Activated naive CD4-positive, alpha-beta T cell treated with anti-CD3 and anti-CD28 coated beads, Interleukin-2, amount 50 U/mL, for 72 hours (primary cell): ENCODE data around the gene SNAP47. TPM values are rescaled to one million over a fixed set of nuclear protein-coding genes. Genes with fewer than 3 reads are reported as not detected.
"Not testable (repeated sequence)": the region's sequence is repeated elsewhere in the genome, so short reads cannot be mapped to it uniquely, and the experiment has no call there.

ENCODE experiments used
- ATAC-seq, 2 donors: fragments of 150-1000 bp; cut with Tn5 transposase; 2 replicates each; pipeline ENCODE4 v1.10.0; 2021; ENCODE audit warnings: mild to moderate bottlenecking in 2 of 2, moderate library complexity in 2 of 2
- DNase-seq, 2 donors: peaks; one replicate each; pipeline ENCODE4 v3.0.0; 2021 to 2022; ENCODE audit warnings: low spot score in 2 of 2
- H3K27ac Mint-ChIP-seq, 2 donors: one replicate each; pipeline ENCODE4 v1.8.0; 2022; ENCODE audit warnings: mild to moderate bottlenecking in 2 of 2, mixed read lengths in 2 of 2
- H3K36me3 Mint-ChIP-seq, 2 donors: one replicate each; pipeline ENCODE4 v1.8.0; 2022; ENCODE audit warnings: mixed read lengths in 2 of 2
- H3K9me3 Mint-ChIP-seq, 2 donors: one replicate each; pipeline ENCODE4 v1.8.0; 2022; ENCODE audit warnings: mixed read lengths in 2 of 2
- total RNA-seq, 2 donors: library from RNA; stranded (reverse); gene quantifications; one replicate each; pipeline ENCODE4 v1.2.3, GENCODE V29; 2022

Gene SNAP47, protein sequence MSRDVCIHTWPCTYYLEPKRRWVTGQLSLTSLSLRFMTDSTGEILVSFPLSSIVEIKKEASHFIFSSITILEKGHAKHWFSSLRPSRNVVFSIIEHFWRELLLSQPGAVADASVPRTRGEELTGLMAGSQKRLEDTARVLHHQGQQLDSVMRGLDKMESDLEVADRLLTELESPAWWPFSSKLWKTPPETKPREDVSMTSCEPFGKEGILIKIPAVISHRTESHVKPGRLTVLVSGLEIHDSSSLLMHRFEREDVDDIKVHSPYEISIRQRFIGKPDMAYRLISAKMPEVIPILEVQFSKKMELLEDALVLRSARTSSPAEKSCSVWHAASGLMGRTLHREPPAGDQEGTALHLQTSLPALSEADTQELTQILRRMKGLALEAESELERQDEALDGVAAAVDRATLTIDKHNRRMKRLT
- total RNA-seq = 10 to 100 TPM; 33.8 to 35.8 TPM

DNA sequence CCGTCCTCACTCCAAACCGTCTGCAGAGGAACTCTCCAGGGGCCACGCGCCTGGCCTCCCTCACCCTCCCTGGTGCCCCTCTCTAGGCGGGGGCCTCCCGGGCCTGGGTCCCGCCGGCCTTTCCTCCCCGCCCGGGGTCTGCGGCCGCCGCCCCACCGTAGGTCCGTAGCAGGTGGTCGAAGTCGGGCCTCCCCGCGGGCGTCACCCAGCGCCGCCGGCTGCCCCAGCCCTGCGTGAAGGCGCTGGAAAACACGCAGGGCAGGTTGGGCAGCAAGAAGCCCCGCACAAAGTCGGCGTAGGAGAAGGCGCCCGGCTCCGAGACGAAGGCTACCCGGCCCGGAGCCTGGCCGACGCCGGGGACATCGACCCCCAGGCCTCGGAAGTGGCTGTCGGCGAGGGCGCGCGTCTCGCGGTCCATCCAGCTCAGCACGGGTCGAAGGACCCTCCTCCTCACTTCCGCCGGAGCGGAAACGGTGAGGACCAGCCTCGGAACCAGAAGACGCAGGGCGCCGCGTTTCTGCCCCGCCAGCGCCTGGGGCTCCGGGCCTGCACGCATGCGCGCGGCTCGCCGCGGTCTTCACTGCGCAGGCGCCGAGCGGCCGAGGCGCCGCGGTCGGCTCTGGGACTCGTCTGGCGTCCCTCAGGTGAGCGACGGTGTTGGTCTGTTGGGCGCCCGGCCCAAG is at the start of gene SNAP47, which contains the start of gene JMJD4:
Gene SNAP47, plus strand, starts transcription at position 580 of the 683 bp plus-strand sequence. CDS start 12,302 bp downstream, outside the sequence.
Gene JMJD4, minus strand, starts transcription at position 447 of the 683 bp plus-strand sequence. Its CDS starts 29 bp downstream, at position 418.
- Mint-ChIP-seq H3K9me3 (no peaks in the 10 kb centered on the region), H3K27ac (peak within 1 kb of the TSS; percentile 94 to 97), H3K36me3 (peaks cover 11 to 12% of the 10 kb centered on the region in 2 donors)
- DNase-seq (peak; percentile 94 to 95), ATAC-seq (peak; percentile 92 to 95)

DNA sequence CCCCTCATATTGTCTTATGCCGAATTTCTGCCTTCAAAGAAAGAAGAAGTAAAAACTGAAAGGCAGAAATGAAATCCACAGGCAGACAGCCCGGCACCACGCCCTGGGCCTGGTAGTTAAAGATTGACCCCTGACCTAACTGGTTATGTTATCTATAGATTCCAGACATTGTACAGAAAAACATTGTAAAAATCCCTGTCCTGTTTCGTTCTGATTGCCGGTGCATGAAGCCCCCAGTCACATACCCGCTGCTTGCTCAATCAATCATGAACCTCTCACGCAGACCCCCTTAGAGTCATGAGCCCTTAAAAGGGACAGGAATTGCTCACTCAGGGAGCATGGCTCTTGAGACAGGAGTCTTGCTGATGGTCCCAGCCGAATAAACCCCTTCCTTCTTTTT is 49.4 kb upstream of the SNAP47 start:
- ATAC-seq = no peak
- H3K27ac Mint-ChIP-seq = no peak overlapping the region
- peaks cover 35 to 36% of the 10 kb centered on the region in 2 donors for H3K9me3 Mint-ChIP-seq

DNA sequence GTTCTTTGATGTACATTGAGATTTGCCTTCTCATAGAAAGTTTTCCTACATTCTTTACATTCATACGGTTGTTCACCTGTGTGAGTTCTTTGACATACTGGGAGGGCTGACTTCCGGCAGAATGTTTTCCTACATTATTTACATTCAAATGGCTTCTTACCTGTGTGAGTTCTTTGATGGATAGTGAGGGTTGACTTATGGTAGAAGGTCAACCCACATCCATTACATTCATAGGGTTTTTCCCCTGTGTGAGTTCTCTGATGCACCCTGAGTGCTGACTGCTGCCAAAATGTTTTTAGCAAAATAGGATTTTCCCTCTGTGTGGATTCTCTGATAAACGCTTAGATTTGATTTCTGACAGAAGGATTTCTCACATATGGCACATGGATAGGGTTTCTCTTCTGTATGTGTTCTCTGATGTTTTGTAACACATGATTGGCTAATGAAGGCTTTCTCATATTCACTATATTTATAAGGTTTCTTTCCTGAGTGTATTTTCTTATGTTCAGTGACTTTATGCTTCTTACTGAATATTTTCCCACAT is 37.8 kb upstream of the SNAP47 start:
- ATAC-seq (peak in 1 of 2 donors; percentile 47), DNase-seq (no peak)
- peaks cover 26 to 50% of the 10 kb centered on the region in 2 donors for H3K9me3 Mint-ChIP-seq
- H3K27ac Mint-ChIP-seq = no peak overlapping the region
- peaks cover 39 to 49% of the 10 kb centered on the region in 2 donors for H3K36me3 Mint-ChIP-seq

More for the DNA sequence above, 49.4 kb upstream of the SNAP47 start:
- H3K36me3 Mint-ChIP-seq = peaks cover 28 to 40% of the 10 kb centered on the region in 2 donors
- DNase-seq = no peak

DNA sequence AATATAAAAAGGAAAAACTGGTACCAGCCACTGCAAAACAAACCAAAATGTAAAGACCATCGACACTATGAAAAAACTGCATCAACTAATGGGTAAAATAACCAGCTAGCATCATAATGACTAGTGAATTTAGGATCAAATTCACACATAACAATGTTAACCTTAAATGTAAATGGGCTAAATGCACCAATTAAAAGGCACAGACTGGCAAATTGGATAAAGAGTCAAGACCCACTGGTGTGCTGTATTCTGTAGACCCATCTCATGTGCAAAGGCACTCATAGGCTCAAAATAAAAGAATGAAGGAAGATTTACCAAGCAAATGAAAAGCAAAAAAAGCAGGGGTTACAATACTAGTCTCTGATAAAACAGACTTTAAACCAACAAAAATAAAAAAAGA is 33.6 kb upstream of the SNAP47 start:
- Mint-ChIP-seq H3K36me3 (peaks cover 27 to 55% of the 10 kb centered on the region in 2 donors), H3K9me3 (peaks cover 31 to 39% of the 10 kb centered on the region in 2 donors)
- not testable (repeated sequence) for ATAC-seq, H3K27ac Mint-ChIP-seq, DNase-seq

- Mint-ChIP-seq H3K27ac (no peak overlapping the region), H3K36me3 (peaks cover 16 to 23% of the 10 kb centered on the region in 2 donors), H3K9me3 (peaks cover 4 to 25% of the 10 kb centered on the region in 2 donors)
- DNase-seq (no peak), ATAC-seq (peak; percentile 48 to 71)
Measured at GRCh38 chr1:227707846-227708245, 27.4 kb upstream of the SNAP47 start.

- Mint-ChIP-seq H3K27ac (no peak overlapping the region), H3K36me3 (peaks cover 12 to 23% of the 10 kb centered on the region in 2 donors), H3K9me3 (peaks cover 10 to 26% of the 10 kb centered on the region in 2 donors)
- DNase-seq (no peak), ATAC-seq (no peak)
Measured at GRCh38 chr1:227709451-227709850, 25.8 kb upstream of the SNAP47 start.

DNA sequence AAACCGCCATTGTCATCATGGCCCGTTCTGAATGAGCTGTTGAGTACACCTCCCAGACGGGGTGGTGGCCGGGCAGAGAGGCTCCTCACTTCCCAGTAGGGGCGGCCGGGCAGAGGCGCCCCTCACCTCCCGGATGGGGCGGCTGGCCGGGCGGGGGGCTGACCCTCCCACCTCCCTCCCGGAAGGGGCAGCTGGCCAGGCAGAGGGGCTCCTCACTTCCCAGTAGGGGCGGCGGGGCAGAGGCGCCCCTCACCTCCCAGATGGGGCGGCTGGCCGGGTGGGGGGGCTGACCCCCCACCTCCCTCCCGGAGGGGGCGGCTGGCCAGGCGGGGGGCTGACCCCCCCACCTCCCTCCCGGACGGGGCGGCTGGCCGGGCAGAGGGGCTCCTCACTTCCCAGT is 24.8 kb upstream of the SNAP47 start:
- H3K9me3 Mint-ChIP-seq = peaks cover 16 to 34% of the 10 kb centered on the region in 2 donors
- H3K27ac Mint-ChIP-seq, DNase-seq, ATAC-seq: not testable (repeated sequence)
- peaks cover 22 to 27% of the 10 kb centered on the region in 2 donors for H3K36me3 Mint-ChIP-seq

DNA sequence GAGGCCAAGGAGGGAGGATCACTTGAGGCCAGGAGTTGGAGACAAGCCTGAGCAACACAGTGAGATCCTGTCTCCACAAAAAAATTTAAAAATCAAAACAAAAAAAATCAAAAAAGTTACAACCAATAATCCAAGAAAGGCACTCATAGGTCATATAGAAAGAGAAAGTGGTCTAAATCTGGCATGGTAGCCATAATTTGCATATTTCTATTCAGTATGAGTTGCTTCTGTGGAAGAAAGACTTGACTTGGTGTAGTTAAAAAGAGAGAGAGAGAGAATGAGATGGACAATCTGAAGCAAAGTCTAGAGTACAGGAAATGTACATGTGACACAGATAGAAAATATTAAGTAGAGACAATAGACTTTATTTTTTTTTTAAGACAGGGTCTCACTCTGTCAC is 22.6 kb upstream of the SNAP47 start:
- Mint-ChIP-seq H3K9me3 (peaks cover 25 to 43% of the 10 kb centered on the region in 2 donors), H3K36me3 (peaks cover 31 to 33% of the 10 kb centered on the region in 2 donors), H3K27ac (no peak overlapping the region)
- no peak for DNase-seq
- ATAC-seq = peak in 1 of 2 donors; percentile 41

DNA sequence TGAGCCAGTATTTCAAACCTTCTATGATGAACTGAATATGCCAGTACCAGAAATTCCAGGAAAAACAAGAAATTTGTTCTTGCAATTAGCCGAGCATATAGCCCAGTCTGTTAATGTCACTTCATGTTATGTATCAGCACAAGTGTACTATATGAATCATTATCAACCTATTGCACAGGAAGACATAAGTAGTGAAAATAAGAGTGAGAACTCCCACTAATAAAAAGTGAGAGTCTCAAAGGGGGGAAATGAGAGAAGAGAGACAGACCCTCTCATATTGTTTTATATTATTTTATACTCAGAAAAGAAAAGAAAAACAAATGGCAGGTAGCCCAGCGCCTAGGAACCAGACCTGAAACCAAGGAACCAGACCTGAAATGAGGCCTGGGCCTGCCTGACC is 16.3 kb upstream of the SNAP47 start:
- H3K27ac Mint-ChIP-seq = no peak overlapping the region
- H3K9me3 Mint-ChIP-seq = peaks cover 58 to 62% of the 10 kb centered on the region in 2 donors
- DNase-seq (no peak), ATAC-seq (no peak)
- H3K36me3 Mint-ChIP-seq = peaks cover 51 to 76% of the 10 kb centered on the region in 2 donors

DNA sequence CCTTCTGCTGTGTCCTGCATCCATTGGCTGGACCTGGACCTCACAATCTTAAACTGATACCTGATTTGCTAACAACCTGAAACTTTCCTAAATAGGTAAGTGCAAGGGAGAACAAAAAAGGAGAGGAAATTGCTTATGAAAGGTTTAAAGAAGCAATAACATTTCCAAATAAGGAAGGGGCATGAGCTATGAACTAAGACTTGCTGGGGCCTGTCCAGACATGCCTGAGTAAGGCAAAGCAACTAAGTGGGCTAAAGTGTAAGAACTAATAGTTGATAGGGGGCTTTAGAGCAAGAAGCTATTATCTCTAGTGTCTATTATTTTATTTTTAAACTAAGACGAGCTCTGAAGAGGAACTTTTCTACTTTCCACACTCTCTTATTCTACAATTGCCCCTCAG is 11.8 kb upstream of the SNAP47 start:
- no peak for ATAC-seq
- Mint-ChIP-seq H3K9me3 (peaks cover 38 to 44% of the 10 kb centered on the region in 2 donors), H3K27ac (peak overlapping the region in 1 of 2 donors; percentile 86), H3K36me3 (peaks cover 46 to 52% of the 10 kb centered on the region in 2 donors)
- no peak for DNase-seq

GRCh38 chr1:227725046-227725445 is 10.2 kb upstream of the SNAP47 start:
- H3K9me3 Mint-ChIP-seq = peaks cover 29 to 30% of the 10 kb centered on the region in 2 donors
- no peak for ATAC-seq
- no peak overlapping the region for H3K27ac Mint-ChIP-seq
- no peak for DNase-seq
- peaks cover 37 to 39% of the 10 kb centered on the region in 2 donors for H3K36me3 Mint-ChIP-seq

DNA sequence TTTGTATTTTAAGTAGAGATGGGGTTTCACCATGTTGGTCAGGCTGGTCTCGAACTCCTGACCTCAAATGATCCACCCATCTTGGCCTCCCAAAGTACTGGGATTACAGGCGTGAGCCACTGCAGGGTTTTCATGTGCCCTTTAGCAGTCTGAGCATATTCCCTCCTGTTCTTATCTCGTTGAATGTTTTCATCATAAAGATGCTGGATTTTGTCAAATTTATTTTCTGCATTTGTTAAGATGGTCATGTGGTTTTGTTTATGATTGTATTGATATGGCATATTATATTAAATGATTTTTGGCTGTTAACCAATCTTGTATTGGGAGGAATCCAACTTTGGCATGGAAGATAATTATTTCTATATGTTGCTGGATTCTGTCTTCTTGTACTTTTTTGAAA is 8.9 kb upstream of the SNAP47 start:
- DNase-seq (no peak), ATAC-seq (no peak)
- peaks cover 18 to 19% of the 10 kb centered on the region in 2 donors for H3K9me3 Mint-ChIP-seq
- peaks cover 24 to 26% of the 10 kb centered on the region in 2 donors for H3K36me3 Mint-ChIP-seq
- H3K27ac Mint-ChIP-seq = no peak overlapping the region

DNA sequence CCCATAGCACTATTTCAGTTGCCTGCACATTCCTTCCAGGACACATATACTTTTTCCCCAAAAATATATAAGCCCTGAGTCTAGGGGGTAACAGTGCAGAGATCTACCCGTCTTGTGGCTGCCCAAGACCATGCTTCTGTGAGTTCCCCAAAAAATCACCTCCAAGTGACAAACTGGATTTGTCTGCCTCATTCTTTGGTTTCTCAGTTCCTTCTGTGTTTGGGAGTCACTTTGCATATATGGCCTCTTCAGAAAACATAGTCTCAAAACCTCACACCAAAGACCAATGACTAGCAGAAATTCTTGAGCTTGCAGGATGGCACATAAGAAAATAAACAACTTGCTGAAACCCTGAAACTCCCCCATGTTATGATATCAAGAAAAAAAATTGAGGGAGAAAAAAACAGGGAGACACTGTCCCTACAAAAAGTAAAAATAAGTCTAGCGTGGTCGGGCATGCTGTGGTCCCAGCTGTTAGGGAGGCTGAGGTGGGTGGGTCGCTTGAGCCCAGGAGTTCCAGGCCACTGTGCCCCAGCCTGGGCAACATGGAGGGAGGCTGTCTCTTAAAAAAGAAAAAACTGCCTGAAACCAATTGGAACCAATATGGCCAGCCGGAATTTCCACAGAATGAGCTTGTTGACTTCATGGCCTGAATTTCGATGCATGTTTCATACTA is 8.2 kb upstream of the SNAP47 start:
- peaks cover 18 to 19% of the 10 kb centered on the region in 2 donors for H3K36me3 Mint-ChIP-seq
- no peak for DNase-seq
- H3K9me3 Mint-ChIP-seq = peaks cover 13 to 14% of the 10 kb centered on the region in 2 donors
- no peak for ATAC-seq
- no peak overlapping the region for H3K27ac Mint-ChIP-seq

DNA sequence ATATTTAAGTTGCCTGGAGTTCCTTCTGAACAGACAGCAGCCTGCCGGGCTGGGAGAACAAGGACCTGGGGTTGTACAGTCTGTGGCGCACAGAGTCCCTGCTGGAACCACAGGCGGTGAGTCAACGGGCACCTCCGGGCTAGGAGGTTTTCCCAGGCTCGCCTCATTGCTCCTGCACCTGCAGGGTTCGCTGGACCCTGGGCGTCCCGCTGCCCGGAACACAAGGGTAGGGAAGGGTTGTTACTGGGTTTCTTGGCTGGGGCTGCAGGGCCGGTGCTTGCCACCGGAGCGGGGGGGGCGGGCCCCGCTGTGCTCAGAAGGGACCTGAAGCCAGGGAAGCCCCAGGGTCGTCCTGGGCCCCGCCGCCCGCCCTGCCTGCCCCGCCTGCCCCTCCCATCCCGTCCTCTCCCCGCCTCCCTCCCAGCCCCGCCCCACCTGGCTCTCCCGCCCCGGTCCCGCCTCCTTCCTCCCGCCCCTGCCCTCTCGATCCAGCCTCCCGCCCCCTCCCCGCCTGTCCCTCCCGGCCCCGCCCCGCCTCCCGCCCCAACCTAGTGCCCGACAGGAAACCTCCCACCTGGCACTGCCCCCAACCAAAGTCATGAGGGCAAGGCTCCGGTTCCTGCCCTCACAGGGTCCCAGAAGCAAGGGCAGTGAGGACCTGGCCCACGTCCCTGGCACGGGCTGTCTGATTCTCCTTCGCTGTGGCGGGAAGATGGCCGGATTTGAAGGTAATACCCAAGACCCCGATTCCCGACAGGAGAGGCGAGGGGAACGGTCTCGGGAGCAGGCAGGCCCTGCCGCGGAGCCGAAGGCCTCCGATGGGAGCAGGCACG is 7.0 kb upstream of the SNAP47 start:
- H3K27ac Mint-ChIP-seq = peak overlapping the region; percentile 44 to 66
- H3K9me3 Mint-ChIP-seq = peaks cover 5 to 10% of the 10 kb centered on the region in 2 donors
- H3K36me3 Mint-ChIP-seq = peaks cover 14 to 19% of the 10 kb centered on the region in 2 donors
- ATAC-seq = peak; percentile 77 to 89
- DNase-seq = peak; percentile 51 to 76

DNA sequence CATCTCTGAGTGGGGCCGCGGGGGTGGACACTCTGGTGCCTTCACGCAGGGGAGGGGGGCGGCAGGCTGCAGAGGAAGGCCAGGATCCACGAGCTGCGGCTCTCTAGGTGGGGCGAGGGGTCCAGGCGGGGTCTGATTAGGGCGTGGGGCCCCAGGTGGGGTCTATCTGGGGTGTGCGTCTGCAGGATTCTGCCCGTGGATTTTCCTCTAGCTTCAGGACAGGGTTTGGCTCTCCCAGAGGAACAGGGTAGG is 6.4 kb upstream of the SNAP47 start:
- peak; percentile 7 to 26 for ATAC-seq
- no peak for DNase-seq
- Mint-ChIP-seq H3K36me3 (peaks cover 8 to 19% of the 10 kb centered on the region in 2 donors), H3K27ac (peak overlapping the region; percentile 22 to 66), H3K9me3 (peaks cover 1 to 7% of the 10 kb centered on the region in 2 donors)
